GM19468 (cell line): ENCODE results near the gene ZNF19.

Experiments used
- ATAC-seq: cut with Tn5 transposase; IDR thresholded peaks from one replicate; pipeline ENCODE4 v1.9.1; 2021; ENCODE audit warnings: mild to moderate bottlenecking, moderate library complexity, moderate number of reproducible peaks; ENCODE audit not compliant: unreplicated experiment; ENCODE audit errors: extremely low read depth

The ZNF19 gene

GRCh38 chr16:71449020-71449419 lies 40.1 kb downstream of the ZNF19 start:
- ATAC-seq = no peak

GRCh38 chr16:71448274-71448866 lies 40.8 kb downstream of the ZNF19 start:
- no peak for ATAC-seq

DNA sequence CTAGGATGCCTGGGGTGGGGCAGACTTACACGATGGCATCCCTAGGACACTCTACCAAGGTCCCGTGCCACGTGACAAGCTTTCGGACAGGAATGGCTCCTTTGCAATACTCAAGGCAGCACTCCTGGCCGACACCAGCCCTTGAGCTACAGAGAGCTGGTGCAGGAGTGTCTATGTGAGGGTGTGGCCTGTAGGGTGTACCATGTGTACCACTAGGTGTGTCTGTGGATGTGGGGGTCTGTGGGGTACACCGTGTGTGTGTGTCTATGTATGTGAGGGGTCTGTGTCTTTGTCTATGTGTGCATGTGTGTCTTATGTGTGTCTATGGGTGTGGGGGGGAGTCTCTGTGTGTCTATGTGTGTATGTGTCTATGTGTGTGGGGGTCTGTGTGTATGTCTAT lies 45.4 kb downstream of the ZNF19 start:
- ATAC-seq = no peak

DNA sequence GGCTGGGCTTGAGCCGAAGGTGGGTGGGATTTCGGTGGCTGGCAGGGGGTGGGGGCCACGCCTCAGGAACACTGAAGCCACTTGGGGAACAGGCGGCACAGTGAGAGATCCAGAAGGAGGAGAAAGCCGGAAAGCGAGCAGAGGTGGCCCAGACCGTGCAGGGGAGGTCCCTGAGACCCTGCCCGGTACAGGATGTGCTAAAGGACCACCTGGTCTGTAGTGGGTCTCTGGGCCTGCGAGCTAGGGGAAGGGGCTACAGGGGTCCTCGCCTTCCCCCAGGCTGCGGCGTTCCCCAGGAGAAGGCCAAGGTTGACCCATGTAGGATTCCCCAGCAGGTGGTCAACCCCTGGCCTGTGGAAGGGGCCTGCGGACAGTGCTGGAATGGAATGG lies 47.1 kb downstream of the ZNF19 start, which contains the start of gene TLE7:
TLE7 (minus strand) TSS at position 4 of the 390 bp plus-strand sequence. CDS start 8,730 bp downstream, outside the sequence.
- no peak for ATAC-seq

DNA sequence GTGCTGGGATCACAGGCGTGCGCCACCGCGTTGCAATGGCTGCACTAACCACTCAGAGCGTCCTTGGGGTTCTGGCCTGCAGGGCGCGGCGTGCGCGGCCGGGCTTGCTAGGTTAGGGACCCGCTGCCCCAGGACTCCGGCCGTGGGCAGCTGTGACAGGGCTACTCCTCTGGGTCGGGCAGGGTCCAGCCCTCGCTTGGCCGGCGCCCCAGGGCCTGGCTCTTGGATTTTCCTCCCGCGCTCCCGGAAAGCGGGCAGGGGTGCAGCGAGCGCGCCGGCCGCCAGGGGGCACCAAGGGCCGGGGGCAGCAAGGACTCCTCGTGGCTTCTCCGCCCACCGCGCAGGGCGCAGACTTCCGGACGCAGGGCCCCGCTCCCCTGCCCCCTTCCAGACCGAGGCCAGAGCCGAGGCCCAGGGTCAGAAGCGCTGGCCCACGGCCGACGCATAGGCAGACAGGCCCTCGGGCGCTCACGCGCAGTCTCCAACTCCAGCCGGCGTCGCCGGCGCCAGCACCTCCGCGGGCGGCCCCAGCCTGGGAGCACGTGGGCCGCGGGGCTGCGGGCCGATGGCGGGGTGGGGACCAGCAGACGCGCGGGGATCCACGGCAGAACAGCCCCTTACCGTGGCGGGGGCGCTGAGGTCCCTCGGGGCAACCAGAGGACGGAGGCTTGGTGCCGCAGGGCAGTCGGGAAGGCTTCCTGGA lies 47.6 kb downstream of the ZNF19 start:
- ATAC-seq = no peak

DNA sequence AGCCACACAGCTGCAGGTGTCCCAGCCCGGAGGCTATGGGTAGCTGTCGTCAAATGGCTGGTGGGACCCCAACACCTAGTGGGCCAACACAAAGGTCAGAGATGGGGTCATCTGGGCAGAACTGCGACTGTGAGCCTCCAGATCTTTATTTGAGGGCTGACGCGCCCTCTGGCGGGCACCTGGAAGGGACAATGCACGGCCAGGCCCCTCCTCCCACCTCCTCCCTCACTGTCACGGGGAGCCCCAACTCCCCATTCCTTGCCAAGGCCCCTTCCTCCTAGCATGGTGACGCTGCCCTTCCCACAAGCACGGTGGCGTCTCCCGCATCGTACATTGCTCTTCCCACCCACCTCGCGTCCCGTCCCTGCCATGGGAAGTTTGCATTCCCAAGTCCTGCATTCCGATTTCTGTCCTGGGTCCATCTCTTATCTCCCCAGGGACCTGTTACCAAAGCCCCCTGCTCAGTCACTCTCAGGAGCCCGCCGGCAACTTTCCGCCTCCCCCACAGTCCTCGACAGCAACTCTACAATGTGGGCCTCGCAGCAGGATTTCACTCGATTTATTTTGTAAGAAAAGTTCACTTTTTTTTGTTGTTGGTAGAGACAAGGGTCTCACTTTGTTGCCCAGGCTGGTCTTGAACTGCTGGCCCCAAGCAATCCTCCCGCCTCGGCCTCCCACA lies 48.3 kb downstream of the ZNF19 start:
- no peak for ATAC-seq

DNA sequence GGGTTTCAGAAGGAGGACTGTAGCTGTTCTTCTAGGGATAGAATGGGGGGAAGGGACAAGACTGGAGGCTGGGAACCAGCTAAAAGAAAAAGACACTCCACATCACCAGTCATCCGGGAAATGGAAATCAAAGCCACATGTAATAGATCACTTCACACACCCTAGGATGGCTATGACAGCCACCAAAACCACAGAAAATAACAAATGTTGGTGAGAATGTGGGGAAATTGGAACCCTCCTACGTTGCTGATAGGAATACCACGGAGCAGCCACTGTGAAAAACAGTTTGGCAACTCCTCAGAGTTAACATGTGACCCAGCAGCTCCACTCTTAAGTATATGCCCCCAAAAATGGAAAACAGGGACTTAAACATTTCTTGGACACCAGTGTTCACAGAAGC lies 49.6 kb downstream of the ZNF19 start:
- ATAC-seq = no peak

DNA sequence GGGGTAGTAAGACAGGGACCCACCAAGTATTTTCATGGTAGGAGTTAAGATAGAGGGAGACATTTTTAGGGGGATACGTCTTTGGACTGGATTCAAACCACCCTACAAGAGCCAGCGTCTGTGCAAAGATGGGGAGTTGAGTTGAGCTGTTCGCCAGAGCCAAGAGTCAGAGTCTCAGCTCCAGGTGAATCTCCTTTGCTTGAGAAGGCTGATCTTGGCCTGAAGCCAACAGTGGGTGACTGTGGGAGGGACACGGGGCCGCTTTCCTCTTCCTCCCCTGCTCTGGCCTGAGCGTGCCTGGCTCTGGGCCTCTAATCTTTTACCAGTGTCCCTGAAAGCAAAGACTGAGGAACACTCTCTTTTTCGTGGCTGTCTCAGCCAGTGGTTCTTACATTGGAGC lies 52.7 kb downstream of the ZNF19 start:
- ATAC-seq = no peak

- ATAC-seq = no peak
Measured at GRCh38 chr16:71432906-71433305, 56.2 kb downstream of the ZNF19 start.

- ATAC-seq = no peak
Measured at GRCh38 chr16:71431991-71432390, 57.1 kb downstream of the ZNF19 start.

- ATAC-seq = no peak
Measured at GRCh38 chr16:71431176-71431575, 57.9 kb downstream of the ZNF19 start.

DNA sequence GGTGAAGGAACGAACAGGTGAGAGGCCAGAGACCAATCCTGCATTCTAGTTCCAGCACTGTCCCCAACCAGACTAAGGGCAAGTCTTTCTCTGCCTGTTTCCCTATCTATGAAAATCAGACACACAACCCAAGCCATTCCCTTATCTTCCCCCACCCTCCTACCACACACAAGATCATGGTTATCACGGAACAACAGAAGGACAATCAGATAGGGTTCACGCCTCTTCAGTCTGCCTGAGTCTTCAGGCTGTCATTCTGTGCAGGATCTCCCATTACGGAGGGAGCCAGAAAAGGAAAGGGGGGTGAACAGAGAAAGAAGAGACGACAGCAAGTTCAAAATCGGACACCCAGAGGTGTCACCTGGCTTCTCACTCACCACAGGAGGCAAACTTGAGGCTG lies 58.4 kb downstream of the ZNF19 start:
- no peak for ATAC-seq

DNA sequence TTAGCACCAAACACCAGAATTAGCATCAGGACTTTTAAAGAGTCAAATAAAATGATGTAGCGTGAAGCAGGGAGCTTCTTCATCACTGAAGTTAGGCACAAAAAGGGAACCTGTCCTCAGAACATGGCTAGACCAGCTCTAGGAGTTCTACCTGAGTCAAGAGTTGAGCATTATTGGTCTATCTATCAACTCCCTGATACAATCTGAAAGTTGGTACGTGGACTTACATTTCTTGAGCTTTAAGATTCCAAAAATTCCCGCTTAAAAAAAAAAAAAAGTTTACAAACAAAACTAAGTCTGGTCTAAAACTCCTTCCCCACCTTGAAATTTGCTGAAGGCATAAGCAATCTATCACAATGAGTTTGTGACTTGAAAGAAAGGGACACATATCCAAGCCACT lies 59.5 kb downstream of the ZNF19 start:
- ATAC-seq = no peak

- ATAC-seq = no peak
Measured at GRCh38 chr16:71428883-71429282, 60.2 kb downstream of the ZNF19 start.

DNA sequence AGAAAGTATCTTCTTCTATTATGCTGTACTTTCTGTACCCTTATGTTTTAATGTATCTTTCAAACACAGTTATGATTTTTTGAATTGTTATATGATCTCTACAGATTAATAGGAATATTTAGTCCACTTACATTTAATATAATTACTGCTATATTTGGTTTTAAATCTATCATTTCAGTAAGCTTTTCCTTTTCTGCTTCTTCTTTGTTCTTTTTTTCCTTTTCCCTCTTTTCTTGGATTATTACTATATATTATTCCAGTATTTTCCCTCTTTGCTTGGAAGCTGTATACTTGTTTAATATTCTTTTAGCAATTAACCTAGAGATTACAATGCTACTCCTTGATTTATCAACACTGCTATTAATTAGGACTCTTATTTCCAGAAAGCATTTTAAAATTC lies 60.7 kb downstream of the ZNF19 start:
- ATAC-seq = no peak

- no peak for ATAC-seq
Measured at GRCh38 chr16:71426880-71427615, 62.1 kb downstream of the ZNF19 start.

GRCh38 chr16:71426069-71426879 lies 62.9 kb downstream of the ZNF19 start:
- ATAC-seq = peak; percentile 37

DNA sequence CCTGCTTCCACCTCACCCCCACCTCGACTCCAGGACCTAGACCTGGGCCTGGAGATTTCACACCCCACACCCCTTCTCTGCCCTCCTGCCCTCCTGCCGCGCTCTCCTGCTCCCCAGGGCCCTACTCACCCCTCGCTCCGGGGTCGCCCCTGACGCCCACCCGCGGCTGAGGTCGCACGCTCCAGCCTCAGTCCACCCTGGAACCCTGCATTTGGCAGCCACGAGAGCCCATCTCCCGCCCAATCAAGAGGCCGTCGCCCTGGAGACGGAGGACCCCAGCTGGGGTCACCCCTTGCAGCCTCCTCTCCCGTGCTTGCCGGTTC lies 63.4 kb downstream of the ZNF19 start:
- ATAC-seq = no peak

DNA sequence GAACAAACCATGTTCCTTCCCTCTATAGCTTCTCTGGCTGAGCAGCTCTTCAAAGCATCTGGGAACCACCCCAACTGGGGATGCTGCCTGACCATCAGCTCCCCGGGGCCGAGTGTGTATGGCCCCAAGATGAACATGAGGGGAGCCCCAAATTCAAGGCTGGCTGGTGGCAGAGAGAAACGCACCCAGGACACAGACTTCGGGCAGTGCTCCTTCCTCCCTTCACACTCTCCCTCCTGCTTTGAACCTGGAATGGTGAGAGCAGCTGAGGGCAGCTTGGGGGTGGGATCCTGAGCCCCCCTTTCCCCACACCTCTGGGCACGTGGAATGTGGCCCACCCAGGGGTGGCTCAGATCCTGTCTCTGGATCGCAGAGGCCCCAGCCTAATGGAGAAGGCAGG lies 64.5 kb downstream of the ZNF19 start:
- no peak for ATAC-seq

- ATAC-seq = no peak
Measured at GRCh38 chr16:71423865-71424264, 65.3 kb downstream of the ZNF19 start.
